C1 segment of cervical spinal cord (tissue), 14 donors: ENCODE data around the gene DOCK10.

Experiments
- DNase-seq, 14 donors: peaks; one replicate each; lab custom pipeline; 2025; lab: John Stamatoyannopoulos, UW

The DOCK10 gene

DNA sequence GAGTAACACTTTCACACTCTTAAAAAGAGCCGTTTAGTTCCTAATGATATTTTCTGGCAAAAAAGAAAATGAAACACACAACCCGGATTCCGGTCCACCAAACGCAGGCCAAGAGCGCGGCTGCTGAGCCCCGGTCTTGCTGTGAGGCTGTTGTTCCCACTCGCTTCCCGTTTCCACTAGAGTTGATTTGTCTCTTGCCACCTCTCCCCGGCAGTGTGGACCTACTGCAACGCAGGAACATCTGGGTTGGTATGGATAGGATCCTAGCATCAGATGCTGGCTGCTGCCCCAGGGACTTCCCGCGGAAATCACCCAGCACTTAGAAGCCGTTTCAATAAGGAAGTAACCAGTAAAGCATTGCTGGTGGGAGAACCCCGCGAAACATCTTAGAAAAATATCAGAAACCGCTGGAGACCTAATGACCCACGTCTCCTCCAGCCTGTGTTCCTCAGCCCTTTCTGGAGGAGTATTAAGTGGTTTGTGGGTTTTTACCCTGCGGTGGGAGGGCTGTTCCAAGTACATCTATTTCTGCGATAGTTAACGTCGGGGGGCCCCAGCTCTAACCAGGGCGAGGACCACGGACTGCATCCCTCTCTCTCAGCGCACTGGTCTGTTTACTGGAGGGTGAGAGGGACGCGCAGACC is 939 bp downstream of the DOCK10 start:
- DNase-seq: peak in 9 of 14 donors; percentile 31 to 78 (median 61)

DNA sequence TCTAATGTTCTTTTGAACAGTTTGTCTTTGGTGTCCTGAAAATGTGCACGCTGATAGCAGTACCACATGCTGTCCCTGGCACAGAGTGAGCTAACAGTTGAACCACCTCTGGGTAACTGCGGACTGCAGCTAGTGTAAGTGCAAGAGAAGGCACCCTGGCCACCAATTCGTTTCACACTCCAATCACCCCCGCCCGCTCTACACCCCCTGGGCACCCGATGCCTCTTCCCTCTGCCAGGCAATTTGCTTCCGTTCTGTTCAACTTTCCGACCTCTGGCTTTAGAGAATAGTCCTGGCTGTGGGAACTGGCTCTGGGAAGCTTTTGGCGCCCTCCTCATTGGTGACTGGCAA is 1.4 kb downstream of the DOCK10 start:
- peak in 6 of 14 donors; percentile 44 to 78 (median 63) for DNase-seq

DNA sequence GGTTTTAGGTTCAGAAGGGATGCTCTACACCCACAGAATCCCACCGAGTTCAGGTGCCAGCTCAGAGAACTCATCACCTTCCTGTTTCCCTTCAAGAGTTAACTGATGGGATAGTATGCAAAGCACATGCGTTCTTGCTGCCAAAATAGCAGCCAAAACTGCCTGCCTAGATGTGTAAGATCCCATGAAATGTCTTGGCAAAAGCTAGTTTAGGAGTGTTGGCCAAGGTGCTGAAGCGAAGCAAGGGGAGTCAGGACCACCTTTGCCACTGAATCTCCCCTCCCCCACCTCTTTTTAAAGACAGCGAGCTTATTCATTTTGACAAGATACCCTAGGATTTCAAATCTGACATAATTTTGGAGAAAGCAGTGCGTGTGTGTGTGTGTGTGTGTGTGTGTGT is 2.1 kb downstream of the DOCK10 start:
- no peak for DNase-seq

DNA sequence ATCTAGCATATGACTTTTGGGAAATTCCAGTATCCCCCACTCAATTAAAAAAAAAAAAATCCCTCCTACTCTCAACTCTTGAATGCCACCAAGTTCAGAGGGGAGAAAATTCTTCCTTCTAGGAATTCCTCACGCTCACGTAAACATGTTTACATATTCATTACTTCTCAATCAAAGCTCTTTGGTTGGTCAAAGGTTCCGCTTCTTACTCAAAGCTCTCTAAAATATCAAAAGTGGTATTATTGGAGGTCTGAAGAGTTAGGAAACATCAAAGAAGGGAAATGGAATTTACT is 4.1 kb downstream of the DOCK10 start:
- no peak for DNase-seq

DNA sequence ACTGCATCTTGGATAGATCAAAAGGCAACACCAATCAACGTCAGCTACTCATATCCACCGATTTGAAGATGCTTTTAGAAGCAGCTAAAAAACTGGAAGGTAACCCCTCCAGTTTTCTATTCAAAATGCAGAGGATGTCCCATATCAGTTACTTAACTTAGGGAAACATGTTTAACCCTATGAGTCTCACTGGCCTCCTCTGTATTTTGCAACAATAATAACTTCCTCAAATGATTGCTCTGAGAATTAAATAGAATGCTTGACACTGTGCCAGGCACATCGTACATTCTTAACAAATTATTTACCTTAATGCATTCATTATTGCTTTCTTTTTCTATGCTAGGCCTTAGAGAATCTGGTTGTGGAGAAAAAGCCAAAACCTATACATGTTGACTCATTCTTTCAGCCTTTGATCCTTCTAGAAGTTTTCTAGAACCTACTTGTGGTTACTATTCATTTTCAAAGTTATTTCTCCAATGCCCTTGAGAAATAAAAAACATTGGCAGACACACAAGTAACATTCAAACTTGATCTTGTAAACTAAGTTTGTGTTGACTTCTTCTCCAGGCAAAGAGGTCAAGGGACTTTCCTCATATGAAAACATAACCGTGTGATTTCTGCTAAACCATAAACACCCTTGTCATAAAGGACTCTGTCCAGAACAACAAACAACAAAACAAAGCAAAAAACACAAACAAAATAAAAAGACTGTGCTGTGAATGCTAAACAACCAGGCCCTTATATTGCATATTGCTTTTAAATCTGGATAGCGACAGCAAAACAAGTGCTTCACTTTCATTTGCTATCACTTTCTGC is 4.6 kb downstream of the DOCK10 start:
- no peak for DNase-seq

DNA sequence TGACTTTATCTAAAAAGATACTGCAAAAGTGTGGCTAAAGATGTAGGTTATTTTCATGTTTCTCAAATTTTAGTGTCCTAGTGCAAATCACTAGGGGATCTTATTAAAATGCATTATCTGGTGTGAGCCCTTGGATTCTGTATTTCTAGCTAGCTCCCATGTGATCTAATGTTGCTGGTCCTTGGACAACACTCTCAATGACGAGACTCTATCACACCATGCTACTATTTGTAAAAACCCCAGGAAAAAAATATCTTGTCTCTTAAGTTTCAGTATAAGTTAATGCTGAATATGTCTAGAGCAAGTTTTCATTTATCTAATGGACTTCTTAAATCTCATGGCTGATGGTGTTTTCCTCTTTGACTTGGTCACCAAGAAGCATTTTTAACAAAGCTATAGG is 5.8 kb downstream of the DOCK10 start:
- no peak for DNase-seq

DNA sequence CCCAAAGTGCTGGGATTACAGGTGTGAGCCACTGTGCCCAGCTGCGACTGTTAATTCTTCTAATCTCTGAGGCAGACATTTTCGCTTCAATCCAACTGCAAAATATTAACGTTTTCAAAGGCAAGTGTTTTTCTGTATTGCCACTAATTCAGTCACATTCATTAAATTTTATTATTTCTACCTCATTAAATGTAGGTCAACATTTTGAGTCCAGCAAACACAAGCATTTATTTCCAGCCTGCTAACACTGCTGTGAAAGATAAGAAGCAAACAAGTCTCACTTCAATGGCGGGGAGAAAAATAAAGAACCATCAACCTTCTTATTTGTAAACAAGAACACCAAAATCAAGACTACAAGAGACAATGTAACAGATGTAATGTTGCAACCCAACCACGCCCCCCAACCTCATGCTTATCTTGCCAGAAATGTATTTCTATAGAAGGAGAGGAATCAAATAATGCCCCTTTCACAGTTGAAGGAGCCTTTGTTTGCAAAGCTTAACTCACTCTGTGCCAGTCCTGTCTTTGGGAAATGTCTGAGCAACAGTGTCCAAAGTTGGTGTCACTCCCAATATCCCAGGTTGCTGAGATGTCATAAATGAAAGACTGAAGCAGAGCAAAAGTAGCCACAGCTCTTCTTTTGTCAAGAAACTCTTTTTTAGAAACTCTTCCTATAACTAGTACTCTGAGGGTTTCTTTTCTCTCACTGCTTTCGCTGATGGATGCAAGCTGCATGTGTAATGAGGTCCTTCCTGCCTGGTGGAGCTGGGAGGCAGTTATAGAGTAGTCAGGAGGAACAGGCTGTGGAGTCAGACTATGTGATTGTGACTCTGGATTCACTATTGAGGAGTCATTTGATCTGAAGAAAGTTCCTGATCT is 8.6 kb downstream of the DOCK10 start:
- peak in 4 of 14 donors; percentile 26 to 50 (median 32) for DNase-seq

DNA sequence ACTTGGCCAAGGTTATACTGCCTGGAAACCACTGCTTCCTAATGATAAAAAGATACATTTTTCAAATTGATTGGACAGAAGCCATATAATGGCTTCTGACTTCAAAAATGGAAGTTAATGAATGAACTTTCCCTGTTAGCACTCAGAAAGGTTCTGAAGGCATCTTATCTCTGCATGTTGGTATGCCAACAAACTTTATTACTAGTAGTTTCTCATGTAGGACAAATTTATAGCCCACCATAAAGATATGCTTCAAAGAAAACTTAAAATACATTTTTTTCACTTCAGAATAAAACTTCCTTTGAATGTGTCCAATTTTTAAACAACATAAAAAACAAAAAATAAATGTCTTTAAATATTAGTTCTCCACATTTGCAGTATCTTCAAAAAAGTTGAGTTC is 10.0 kb downstream of the DOCK10 start:
- DNase-seq: no peak

DNA sequence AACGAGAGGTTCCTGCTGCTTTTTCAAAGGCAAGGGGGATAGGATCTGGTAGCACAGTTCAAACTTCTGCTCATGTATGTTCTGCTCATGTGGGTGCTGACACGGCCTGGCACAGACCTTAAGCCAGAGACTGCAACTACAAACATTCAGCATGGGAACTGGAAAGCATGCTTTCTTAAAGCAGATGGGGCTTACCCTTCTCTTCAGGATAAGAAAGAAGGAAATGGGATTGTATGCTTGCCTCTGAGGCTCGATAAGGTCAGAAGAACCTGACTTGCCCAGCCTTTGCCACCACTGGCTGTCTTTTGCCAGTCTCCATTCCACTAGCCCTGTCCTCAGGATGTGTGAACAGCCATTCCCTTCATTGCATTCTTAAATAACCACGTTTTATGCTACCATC is 10.7 kb downstream of the DOCK10 start:
- DNase-seq: no peak

DNA sequence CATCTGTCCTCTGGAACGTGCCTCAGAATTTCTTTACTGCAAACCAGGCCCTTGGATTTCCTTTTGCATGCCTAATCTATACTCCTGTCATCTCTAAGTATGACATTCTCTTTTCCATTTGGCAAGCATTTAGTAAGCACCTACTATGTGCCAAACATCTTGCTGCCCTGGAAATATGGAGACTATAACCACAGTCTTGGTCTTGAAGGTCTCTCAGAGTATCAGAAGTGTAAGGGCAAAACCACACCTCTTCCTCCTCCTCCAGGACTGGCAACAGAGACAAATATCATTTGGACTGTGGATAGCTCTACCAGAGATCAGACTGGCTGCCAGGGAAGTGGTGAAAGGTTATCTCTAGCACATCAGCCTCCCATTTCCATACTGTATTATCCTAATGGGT is 11.4 kb downstream of the DOCK10 start:
- no peak for DNase-seq

DNA sequence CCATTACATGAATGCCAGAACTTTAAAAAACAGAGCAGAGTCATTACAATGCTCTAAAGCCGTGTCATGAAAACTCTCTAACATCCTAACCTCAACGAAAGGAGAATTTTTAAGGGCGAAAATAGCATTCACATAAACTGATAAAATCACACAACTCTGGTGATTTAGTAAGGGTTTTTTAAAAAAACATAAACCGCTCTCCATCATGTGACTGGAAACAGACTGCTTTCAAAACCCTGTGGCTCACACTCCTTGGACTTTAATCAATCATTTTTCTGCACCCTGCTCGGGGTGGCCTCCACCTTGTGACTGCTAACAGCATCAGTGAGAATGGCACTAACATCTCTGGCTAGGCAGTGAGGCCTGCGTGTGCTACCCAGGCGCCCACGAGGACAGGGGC is 12.1 kb downstream of the DOCK10 start:
- DNase-seq: no peak

DNA sequence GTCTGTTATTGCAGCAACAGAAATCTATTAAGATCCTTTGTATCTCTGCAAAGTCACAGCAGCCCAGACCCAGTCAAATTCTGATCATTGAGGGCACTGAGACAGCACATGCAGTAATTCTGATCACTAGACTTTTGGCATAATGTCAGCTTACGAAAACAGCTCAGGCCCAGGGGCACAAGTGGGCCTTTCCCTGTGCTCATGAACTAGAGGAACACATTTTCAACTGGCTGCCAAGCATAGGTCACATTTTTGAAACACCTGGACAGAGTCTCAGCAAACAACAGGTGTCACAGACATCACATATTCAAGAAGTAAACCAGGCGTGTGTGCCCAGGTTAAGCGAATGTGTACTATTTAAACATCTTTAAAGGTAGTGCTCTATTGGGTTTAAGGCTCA is 13.7 kb downstream of the DOCK10 start:
- DNase-seq: no peak

DNA sequence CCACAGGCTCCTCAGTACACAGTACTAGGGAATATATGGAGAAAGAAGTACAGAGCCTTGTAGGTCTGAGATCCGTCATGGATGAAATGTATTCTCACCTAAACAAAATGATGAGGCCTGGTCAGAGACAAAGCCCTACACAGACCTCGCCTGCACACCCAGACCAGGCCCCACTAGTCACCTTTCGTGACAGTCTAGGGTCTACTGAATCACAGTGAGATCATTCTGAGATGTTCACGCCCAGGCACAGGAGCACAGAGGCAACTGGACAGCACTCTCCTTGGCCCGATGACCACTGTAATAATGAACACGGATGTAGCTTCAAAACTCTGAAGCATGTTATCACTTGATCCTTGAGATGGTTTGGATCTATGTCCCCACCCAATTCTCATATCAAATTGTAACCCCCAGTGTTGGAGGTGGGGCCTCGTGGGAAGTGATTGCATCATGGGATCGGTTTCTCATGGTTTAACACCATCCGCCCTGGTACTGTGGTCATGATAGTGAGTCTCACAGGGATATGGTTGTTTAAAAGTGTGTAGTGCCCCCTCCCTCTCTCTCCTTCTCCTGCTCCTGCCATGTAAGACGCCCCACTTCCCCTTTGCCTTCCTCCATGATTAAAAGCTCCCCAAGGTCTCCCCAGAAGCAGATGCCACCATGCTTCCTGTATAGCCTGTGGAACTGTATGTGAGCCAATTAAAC is 15.1 kb downstream of the DOCK10 start:
- DNase-seq: no peak

DNA sequence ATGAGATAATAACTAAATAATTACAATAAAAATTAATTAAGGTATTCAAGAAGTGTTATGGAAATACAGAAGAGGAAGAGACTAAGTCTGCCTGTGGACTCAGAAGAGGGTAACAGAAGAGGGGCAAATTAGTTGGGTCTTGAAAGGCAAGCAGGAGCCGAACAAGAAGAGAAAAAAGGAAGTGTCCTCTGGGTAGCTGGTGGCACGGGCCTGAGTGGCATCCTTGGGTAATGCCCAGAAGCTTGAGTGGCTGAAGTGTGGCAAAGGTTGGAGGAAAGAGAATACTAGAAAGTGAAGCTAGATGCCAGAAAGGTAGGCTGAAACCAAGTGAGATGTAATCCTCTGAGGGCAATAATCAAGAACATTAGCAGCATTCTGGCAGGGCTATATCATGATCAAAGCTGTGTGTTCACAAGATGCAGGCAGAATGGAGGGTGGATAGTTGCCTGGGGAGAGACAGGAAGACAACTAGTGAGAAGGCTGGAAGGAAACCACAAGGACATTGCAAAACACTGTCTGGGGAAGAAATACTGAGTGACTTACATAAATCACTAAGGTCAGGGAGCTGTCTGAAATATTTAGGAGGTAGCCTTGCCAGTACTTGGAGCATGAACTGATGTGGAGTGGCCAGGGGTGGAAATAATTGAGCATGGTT is 16.2 kb downstream of the DOCK10 start:
- DNase-seq: peak in 5 of 14 donors; percentile 17 to 36 (median 27)

DNA sequence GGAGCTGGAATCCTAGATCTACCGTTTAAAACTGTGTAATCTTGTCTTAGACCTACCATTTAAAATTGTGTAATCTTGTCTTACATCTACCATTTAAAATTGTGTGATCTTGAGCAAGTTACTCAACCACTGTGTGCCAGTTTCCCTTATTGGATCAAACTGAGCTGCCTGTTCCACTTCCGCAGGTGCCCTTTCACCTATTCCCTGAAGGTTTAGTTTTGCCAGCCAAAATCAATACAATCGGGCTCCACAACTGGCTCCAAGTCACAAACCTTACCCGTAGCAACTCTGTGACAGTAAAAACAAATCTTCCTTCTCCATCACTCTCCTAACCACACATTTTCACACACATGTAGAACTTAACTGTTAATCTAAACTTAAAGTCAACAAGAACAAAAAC is 20.1 kb downstream of the DOCK10 start:
- DNase-seq: no peak

DNA sequence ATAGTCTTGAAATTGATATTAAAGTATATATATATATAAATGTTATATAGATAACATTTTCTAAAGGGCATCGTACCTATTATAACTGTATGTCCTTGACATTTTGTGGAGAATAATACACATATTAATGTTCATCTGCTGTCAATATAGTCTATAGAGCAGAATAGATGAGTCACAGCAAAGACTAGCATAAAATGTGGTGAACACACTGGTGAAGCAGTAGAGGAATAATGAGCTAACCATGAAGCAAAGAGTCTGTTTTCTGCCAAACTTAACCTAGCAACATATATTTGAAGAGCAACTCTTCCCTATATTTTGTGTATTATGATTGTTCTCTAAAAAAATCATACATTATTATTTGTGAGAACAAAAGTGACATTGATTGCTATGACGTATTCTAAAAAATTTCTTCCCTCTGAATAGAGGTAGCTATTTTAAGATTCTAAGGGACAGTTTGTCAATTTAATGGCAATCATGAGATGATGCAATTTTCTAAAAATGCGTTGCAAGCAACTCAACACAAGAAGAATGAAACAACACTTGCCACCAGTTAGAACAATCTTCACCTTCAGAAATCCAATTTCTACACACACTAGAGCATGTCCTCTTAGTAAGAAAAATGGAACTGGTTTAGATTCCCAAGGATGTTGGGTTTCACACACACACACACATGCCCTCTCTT is 22.0 kb downstream of the DOCK10 start:
- no peak for DNase-seq

DNA sequence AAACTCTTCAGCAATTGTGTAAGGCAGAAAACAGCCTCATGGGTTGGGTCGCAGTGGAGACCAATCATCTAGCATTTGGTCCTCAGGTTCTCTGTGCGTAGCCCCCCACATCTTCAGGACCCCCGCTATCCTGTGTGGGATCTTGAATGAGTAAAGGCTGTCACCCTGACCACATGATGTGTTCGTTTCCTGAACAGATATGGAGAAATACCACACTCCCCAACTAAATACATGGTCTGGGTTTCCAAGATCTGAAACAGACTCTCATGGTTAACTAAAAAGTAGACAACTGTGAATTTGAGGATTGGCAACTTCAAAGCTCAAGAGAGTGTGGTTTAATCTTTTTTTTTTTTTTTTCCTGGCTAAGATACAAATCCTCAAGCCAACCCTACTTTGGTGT is 23.2 kb downstream of the DOCK10 start:
- DNase-seq: no peak

DNA sequence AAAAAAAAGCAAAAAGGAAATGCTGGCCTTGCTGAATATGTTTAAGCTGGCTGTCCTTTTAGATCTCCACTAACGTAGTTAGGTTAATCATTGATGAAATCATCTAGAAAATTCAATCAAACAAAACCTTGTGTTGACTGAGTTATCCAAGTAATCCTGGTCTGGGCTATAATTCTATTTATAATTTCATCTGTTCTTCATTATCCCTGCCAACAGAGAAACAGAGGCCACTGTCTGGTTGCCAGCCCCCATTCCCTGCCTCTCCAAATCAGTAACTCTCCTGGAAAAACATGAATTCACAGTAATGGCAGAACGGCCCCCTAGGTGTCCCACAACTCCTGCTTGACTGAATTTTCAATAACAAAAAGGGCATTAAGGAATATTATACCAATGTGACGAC is 24.6 kb downstream of the DOCK10 start:
- DNase-seq: no peak

DNA sequence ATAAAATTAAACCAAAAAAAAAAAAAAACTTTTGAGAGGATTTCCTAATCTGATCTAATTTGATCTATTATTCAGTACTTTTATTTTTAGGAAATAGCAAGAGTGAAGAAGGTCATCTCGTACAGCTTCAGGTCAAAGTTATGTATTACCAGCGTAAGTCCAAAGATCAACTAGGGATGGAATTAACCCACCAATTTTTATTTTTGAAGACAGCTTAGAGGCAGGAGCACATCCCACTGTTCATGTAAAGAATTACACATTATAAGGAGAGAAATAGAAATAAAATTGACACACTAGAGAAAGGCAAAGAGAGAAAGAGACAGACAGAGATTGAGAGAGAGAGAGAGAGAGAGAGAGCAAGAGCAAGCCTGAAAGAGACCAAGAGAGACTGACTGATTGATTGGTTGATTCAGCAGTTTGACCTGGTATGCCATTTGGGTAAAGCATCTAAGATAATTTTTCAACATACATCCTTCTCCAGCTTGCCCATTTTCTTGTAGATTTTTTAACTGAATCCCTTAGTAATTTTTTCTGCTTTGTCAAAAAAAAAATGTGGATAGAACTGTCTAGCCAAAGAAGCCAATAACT is 25.1 kb downstream of the DOCK10 start:
- DNase-seq: no peak
